Esophagus muscularis mucosa (tissue), 4 donors: ENCODE results near the gene ZBTB16. TPM values are rescaled to one million over a fixed set of nuclear protein-coding genes. Genes with fewer than 3 reads are reported as not detected.

Experiments used
- DNase-seq: peaks from one replicate; pipeline ENCODE4 v3.0.0-alpha.2; 2017; ENCODE audit errors: extremely low spot score
- H3K27ac ChIP-seq, 4 donors: fragments of 200-600 bp; sonication (generic); replicated peaks in 1 of 4; 1 replicate in 3 of 4; 2 replicates in 1 of 4; pipeline ENCODE4 v1.5.1; 2016 to 2019; ENCODE audit warnings: mild to moderate bottlenecking in 1 of 4
- H3K27me3 ChIP-seq, 4 donors: fragments of 200-600 bp; sonication (generic); one replicate each; pipeline versions ENCODE4 v1.5.1 to v1.6.0; 2016 to 2019
- H3K36me3 ChIP-seq, 4 donors: fragments of 200-600 bp; sonication (generic); one replicate each; pipeline ENCODE4 v1.5.1; 2016 to 2019
- H3K4me1 ChIP-seq, 4 donors: fragments of 200-600 bp; sonication (generic); one replicate each; pipeline ENCODE4 v1.5.1; 2016 to 2019
- H3K4me3 ChIP-seq, 4 donors: fragments of 200-600 bp; sonication (generic); 1 replicate in 2 of 4; 2 replicates in 2 of 4; pipeline ENCODE4 v1.5.1; 2016 to 2019; ENCODE audit warnings: mild to moderate bottlenecking in 4 of 4, moderate library complexity in 1 of 4
- H3K9me3 ChIP-seq, 4 donors: fragments of 200-600 bp; sonication (generic); 1 replicate in 3 of 4; 2 replicates in 1 of 4; pipeline ENCODE4 v1.5.1; 2016 to 2019
- EP300 ChIP-seq: sonication (generic); formaldehyde crosslinking; IDR thresholded peaks from one replicate; pipeline ENCODE4 v1.6.1; 2017; ENCODE audit warnings: antibody characterized with exemption
- POLR2A ChIP-seq: fragments of 450-650 bp; IDR thresholded peaks from one replicate; pipeline ENCODE4 v1.6.1; 2017; ENCODE audit warnings: antibody characterized with exemption, moderate library complexity, mild to moderate bottlenecking, low read depth
- POLR2AphosphoS5 ChIP-seq, 2 donors: sonication (generic); formaldehyde crosslinking; IDR thresholded peaks; one replicate each; pipeline ENCODE4 v1.6.1; 2017; ENCODE audit warnings: antibody characterized with exemption in 2 of 2
- WGBS: methylation state at CpG from one replicate; pipeline ENCODE4 v1.1.5; 2018; 5-methylcytosine and 5-hydroxymethylcytosine counted together
- intact Hi-C: fragments of 100-400 bp; cut with DNase I; formaldehyde crosslinking; loops from one replicate; pipeline ENCODE4 v1.15.1; 2023
- total RNA-seq, 4 donors: library from RNA; depleted of rRNA; stranded (reverse); fragments of >200 nt; gene quantifications; one replicate each; pipeline versions ENCODE4 v1.1.0 to v1.2.1, GENCODE V29; 2016
- TF ChIP-seq, protein P1 (sequence below), 3 experiments: fragments of 200-600 bp in 2 of 3; fragments of 450-650 bp in 1 of 3; sonication (generic) in 2 of 3; IDR thresholded peaks; one replicate each; pipeline ENCODE4 v1.5.1; 2017 to 2019; ENCODE audit warnings: antibody characterized with exemption in 3 of 3, mild to moderate bottlenecking in 2 of 3, moderate library complexity in 1 of 3

The ZBTB16 gene
- total RNA-seq, 4 donors from 2014 or later = 175 to 319 (median 222) TPM

DNA sequence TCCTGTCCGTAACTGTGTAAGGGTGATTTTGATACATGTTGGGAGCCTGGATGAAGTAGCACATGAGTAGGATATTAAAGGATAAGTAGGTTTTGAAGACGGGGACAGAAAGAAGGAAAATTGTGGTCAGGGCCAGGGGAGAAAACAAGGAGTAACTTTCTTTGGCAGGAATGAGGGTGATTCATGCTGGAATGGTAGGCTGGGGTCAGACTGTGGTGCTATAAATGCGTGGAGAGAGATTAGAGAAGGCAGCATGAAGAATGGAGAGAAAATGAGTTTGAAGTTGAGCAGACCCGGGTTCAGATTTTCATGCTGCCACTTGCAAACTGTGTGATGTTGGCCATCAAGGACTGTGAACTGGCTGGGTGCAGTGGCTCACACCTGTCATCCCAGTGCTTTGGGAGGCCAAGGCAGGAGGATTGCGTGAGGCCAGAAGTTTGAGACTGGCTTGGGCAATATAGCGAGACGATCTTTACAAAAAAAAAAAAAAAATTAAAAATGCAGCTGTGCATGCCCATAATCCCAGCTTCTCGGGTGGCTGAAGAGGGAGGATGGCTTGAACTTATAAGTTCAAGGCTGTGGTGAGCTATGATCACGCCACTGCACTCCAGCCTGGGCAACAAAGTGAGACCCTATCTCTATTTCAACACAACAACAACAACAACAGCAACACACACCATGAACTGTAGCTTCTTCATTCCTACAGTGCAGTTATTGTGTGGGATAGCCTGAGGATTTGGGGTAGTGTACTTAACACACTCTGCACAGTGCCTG lies 22.3 kb downstream of the ZBTB16 start:
- H3K27me3 ChIP-seq = no peaks in the 10 kb centered on the region
- no peak for DNase-seq
- intact Hi-C loops = no loop called here
- H3K27ac ChIP-seq = peak overlapping the region; percentile 13 to 70 (median 64)
- H3K4me3 ChIP-seq = peak overlapping the region in 2 of 4 donors; percentile 27 to 41
- 55% methylated on average over 9 of the region's 9 CpGs for WGBS
- peaks cover 32 to 98% (median 70%) of the 10 kb centered on the region in 4 donors for H3K36me3 ChIP-seq
- H3K9me3 ChIP-seq = no peaks in the 10 kb centered on the region
- peaks cover 100% of the 10 kb centered on the region in 4 donors for H3K4me1 ChIP-seq
- TF ChIP-seq, protein P1, sequence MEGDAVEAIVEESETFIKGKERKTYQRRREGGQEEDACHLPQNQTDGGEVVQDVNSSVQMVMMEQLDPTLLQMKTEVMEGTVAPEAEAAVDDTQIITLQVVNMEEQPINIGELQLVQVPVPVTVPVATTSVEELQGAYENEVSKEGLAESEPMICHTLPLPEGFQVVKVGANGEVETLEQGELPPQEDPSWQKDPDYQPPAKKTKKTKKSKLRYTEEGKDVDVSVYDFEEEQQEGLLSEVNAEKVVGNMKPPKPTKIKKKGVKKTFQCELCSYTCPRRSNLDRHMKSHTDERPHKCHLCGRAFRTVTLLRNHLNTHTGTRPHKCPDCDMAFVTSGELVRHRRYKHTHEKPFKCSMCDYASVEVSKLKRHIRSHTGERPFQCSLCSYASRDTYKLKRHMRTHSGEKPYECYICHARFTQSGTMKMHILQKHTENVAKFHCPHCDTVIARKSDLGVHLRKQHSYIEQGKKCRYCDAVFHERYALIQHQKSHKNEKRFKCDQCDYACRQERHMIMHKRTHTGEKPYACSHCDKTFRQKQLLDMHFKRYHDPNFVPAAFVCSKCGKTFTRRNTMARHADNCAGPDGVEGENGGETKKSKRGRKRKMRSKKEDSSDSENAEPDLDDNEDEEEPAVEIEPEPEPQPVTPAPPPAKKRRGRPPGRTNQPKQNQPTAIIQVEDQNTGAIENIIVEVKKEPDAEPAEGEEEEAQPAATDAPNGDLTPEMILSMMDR (IDR thresholded peaks at IDR 0.05) = no peak
- peak in 1 of 2 donors; percentile 51 for TF ChIP-seq POLR2AphosphoS5 (IDR thresholded peaks at IDR 0.05)

DNA sequence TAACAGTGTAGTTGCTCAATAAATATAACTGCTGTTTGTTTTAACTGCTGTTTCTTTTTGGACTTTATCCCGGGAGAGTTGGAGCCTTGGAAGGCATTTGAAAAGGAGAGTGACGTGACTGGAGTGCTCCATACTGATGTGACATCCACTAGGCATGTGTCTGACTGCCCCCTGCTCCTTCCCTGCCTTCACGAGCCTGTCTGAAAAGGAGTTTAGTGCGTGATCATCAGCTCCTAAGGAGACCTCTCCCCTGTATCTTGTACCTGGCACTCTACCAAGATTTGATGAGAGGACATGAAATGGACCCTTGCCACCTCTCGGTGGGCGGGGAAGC lies 22.9 kb downstream of the ZBTB16 start:
- Histone ChIP-seq H3K9me3 (no peaks in the 10 kb centered on the region), H3K36me3 (peaks cover 32 to 98% (median 70%) of the 10 kb centered on the region in 4 donors), H3K27me3 (no peaks in the 10 kb centered on the region), H3K27ac (peak overlapping the region in 3 of 4 donors; percentile 13 to 70 (median 63)), H3K4me3 (peak overlapping the region in 1 of 4 donors; percentile 2), H3K4me1 (peaks cover 100% of the 10 kb centered on the region in 4 donors)
- intact Hi-C loops = no loop called here
- no peak for DNase-seq
- TF ChIP-seq POLR2AphosphoS5 (IDR thresholded peaks at IDR 0.05) = peak in 1 of 2 donors; percentile 23
- TF ChIP-seq, protein P1 (IDR thresholded peaks at IDR 0.05) = no peak
- 49% methylated on average over 6 of the region's 6 CpGs for WGBS

DNA sequence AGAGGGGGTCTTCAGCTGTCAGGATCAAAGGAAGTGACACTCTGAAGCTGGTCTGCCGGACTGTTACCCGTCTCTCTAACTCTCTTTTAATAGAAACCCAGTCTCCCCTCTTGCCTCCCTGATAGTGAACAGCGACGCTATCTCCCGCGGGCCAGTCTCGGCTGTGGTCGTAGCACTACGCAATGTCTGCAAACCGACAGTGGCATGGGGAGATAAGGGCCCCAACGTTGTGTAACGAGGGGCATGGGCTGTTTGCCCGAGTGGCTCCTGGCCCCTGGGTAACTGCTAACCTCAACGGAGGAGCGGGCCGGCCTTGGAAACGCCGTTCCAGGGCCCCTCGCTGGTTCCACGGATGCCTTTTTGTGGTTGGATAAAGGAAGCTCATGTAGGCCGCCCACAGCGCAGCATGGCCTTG lies 23.3 kb downstream of the ZBTB16 start:
- H3K4me1 ChIP-seq = peaks cover 100% of the 10 kb centered on the region in 4 donors
- peaks cover 32 to 98% (median 70%) of the 10 kb centered on the region in 4 donors for H3K36me3 ChIP-seq
- H3K4me3 ChIP-seq = no peak overlapping the region
- TF ChIP-seq, protein P1 (IDR thresholded peaks at IDR 0.05) = no peak
- TF ChIP-seq POLR2A (no peak), EP300 (no peak), POLR2AphosphoS5 (IDR thresholded peaks at IDR 0.05) (peak in 1 of 2 donors; percentile 50)
- no peaks in the 10 kb centered on the region for H3K9me3 ChIP-seq
- no peak for DNase-seq
- no peaks in the 10 kb centered on the region for H3K27me3 ChIP-seq
- intact Hi-C loops = no loop called here
- 80% methylated on average over 22 of the region's 22 CpGs for WGBS
- peak overlapping the region in 3 of 4 donors; percentile 13 to 70 (median 63) for H3K27ac ChIP-seq

DNA sequence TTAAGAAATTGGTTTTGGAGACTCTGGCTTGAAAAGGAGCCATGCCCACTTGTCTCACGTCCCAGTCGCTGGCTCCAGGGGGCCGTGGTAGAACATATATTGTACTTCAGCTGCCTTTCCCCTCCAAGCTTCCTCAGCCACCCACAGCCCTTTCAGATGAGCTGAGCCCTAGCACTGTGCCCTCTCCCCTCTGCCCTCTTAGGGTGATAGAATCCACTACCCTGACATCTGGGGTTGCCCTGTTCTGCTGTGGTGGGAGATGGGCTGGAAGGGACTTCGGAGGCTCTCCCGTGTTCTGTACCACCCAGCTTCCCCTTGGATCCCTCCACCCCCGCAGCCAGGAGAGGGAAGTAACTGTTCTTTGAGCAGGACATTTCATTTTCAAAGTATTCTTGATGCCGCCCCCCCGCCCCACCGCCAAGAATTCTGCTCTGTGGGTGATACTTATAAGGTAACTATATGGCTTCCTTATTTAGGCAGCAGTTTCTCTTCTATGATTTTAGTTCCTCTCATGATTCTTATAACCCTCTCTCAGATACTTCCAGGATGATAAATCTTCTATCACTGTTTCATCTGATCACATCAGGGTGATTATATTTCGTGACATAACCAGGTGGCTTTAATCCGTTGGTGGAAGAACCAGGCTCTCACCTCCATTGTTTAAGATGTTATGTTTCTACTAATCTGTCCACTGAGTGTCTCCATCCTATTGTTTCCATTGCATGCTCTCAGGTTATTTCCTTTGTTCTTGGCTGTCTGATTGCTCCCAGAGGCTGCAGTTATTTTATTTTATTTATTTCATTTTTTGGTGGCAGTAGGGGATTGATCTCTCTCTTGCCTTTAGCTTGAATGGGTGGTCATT lies 24.1 kb downstream of the ZBTB16 start:
- no peak for TF ChIP-seq POLR2A
- TF ChIP-seq, protein P1 (IDR thresholded peaks at IDR 0.05) = no peak
- TF ChIP-seq POLR2AphosphoS5 (IDR thresholded peaks at IDR 0.05) = no peak
- TF ChIP-seq EP300 = no peak
- Histone ChIP-seq H3K27ac (peak overlapping the region in 3 of 4 donors; percentile 14 to 70 (median 42)), H3K9me3 (no peaks in the 10 kb centered on the region), H3K27me3 (no peaks in the 10 kb centered on the region), H3K4me3 (no peak overlapping the region), H3K4me1 (peaks cover 100% of the 10 kb centered on the region in 4 donors), H3K36me3 (peaks cover 30 to 98% (median 68%) of the 10 kb centered on the region in 4 donors)
- intact Hi-C loops = no loop called here
- no peak for DNase-seq
- 81% methylated on average over 11 of the region's 11 CpGs for WGBS
